ENCODE data around the gene LSAMP. TPM values are rescaled to one million over a fixed set of nuclear protein-coding genes. Genes with fewer than 3 reads are reported as not detected.
"Not testable (repeated sequence)": the region's sequence is repeated elsewhere in the genome, so short reads cannot be mapped to it uniquely, and the experiment has no call there.

LSAMP gene
- total RNA-seq, 1 donor from 2014 or later, result not detected

DNA sequence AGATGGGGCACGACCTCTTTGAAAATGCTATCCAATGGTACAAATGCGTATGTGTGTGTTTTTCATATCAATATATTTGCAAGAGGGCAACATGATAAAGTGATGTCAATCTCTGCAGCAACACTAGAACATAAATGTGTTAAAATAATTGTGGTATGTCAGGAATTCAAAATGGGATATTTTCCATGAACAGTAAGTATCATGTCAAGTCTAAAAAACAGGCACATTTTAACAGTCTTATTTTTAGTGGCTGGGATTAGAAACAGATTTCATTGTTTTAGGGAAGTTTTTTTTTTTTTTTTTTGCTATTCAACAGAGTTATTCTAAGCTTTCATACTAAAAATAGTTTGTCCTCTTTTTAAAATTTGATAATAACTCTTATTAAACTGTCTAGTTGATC lies 612.2 kb downstream of the LSAMP start:
- no peak for DNase-seq

DNA sequence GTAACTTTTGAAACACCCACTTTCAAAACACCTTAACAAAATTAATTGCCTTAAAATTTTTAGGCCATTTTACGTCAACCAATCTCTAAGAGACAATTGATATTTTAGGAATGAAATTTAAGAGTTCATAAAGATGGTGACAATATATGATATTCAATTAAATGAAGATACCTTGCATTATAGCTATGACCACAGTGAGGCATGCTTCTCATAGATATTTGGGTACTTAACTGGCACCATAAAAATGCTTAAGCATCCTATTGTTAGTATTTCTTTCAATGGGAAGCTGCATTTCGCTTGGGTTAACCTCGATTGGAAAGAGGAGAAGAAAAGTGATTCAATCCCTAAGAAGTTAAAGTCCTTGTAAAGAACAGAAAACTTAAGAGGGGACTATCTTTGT lies 613.0 kb downstream of the LSAMP start:
- DNase-seq, result no peak

DNA sequence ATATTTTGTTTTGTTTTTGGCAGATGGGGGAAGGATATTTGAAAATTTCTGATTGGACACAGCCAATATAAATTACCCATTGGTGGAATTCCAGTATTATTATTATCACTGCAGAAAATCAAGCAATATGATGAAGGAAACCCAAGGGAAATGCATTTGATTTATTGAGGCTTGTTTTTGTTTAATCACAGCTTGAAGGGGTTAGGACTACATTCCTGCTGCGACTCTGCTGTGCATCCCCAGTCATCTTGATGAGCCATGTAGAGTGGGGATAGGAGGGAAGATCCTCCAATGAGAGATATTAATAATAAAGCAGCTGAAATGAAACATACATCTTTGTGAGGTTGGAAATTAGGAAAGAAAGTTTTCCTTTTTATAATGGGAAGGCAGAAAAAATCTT lies 613.4 kb downstream of the LSAMP start:
- no peak for DNase-seq

DNA sequence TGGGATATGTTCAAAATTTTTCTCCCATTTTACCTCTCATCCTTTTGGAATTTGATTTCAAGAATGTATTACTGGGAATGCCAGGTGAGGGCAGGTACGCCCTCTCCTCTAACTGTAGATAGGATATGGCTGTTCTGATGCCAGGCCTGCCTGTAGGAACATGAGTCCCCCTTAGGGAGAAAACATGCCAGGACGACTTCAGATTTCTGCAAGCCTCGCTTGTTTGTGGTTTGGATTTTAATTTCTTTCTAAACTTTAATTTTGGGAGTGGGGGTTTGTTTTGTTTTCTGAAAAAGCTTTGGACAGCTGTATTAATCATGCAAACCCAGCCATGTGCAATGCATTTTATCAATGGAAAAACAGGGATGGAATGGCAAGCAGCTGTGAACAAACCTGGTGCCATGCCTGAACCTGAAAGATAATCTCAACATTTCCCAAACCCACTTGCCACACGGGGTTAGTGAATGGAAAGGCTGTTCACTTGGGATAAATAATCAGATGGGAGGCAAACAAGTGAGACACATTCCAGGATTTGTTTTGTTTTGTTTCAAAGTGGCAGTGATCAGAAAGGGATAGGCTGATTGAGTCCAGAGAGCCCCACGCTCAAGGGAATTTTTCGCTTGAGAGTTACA lies 614.4 kb downstream of the LSAMP start:
- no peak for DNase-seq

DNA sequence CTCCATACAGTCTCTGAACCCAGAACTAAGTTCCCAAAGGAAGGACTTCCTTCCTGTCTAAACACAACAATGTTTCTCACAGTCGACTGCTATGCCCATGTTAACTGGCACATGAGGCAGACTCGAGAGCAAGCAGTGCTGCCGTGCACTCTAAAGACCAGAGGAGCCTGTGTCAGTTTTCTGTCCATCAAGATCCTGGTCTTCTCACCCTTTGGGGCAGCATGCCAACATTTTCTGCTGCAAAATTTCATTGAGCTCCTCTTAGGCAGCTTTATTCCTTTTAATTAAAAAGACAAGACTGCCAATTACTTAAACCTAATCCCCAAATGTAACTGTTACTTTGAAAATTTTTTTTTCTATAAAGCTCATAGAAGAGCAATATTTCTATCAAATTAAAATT lies 616.9 kb downstream of the LSAMP start:
- no peak for DNase-seq

DNA sequence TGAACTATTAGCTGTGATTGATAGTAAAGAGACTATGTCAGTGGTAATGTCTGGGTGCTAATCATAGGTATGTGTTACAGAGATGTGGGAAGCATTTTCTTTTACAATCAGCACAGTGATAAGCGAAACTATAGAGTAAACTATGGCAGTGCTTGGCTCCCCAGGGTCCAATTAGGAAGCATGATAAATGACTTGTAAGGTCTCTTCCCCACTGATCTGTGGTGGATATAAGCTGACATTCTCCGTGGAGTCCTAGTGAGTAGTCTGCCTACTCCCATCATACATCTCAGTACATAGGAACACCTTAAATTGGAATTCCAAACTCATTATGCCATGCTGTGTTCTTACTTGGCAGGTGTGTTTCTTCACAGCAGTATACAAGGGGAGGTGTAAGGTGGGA lies 617.8 kb downstream of the LSAMP start:
- DNase-seq, result no peak

DNA sequence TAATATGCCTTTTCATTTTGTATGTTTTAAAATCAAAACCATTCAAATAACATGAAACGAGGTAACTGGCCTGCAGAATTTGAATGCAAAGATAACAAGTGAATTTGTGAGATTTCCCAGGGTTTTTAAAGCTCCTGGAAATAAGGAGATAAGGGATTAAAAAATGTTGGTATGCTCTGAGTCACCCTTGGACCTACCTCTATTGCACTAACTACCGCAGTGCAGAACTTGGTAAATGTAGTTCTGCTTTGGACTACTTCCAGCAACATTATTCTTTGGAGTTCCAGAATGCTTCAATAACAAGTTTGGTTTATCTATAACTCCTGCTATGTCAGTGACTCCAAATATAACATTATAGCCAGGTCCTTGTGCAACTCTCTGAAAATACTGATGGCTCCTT lies 620.2 kb downstream of the LSAMP start:
- DNase-seq, result no peak

DNA sequence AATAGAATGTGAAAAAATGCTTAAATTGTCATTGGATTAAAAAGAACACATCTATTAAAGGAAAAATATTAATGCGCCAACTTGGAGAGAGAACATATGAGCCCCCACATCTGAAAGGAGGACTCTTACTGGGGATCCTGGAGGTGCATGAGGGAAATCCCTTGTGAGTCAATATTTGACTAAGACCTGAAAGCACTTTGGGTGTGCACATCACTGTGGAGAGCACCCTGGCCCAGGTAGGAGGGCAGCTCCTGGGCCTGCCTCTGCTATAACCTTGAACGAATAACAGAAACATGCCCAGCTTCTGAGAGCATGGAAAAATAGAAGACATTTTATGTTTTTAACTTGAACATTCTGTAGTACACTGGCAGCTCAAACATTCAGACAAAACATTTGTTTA lies 622.2 kb downstream of the LSAMP start:
- no peak for DNase-seq

DNA sequence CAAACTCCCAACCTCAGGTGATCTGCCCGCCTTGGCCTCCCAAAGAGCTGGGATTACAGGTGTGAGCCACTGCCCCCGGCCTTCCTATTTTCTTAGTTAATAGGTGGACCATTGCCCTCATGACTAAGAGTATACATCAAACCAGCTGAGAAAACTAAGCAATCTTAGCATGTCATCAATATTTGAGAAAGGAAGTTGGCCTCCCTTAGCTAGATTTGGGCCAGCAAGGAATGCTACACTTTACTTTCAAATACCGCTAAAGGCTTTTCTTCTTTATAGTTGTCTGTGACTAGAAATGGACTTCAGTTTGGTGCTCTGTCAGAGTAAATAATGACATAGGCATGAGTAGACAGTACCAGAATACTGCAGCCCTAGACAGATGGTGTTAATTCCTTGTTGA lies 622.7 kb downstream of the LSAMP start:
- no peak for DNase-seq

DNA sequence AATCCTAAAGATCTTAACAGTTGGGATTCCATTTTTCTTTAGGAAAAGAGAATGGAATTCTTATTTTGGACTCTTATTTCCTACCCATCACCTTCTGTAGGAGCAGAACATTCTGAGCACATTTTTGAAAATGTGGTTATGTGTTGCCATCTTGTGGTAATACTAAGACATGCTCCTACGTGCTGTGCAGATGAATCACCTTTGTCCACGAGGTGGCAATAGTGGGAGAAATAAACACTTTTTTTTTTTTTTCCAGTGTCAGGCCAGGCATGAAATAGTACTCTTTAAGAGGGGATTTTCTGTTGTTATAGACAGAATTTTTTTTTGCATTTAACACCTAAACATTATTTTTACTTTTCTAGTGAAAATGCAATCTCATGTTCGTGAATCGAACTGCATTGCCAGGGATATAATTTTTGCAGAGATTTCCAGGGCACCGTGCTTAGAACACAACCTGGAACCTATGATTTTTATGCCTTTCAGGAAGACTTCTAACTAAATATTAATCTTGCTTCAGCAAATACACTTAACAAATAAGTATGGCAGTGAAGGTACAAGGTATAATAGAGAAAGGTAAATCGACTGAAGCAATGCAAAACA lies 625.4 kb downstream of the LSAMP start:
- peak; percentile 87 for DNase-seq

DNA sequence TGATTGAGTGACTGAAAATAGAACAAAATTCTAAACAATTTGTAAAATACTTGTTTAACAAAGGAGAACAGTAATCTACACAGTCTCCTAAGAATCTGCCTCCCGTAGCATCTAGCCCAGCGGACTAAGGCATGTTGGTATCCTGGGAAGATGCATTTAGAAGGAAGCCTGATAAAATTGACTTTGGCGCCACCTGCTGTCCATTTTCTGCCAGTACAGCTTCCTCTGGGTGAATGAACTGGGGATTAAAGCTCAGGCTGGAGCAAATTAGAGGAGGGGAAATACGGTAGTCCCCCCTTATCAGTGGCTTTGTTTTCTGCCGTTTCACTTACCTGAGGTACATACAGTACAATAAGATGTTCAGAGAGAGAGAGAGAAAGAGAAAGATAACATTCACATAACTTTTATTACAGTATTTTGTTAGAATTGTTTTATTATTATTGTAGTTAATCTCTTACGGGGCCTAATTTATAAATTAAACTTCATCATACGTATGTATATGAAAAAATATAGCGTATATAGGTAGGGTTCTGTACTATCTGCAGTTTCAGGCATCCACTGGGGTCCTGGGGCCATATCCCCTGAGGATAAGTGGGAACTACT lies 630.4 kb downstream of the LSAMP start:
- peak; percentile 77 for DNase-seq

DNA sequence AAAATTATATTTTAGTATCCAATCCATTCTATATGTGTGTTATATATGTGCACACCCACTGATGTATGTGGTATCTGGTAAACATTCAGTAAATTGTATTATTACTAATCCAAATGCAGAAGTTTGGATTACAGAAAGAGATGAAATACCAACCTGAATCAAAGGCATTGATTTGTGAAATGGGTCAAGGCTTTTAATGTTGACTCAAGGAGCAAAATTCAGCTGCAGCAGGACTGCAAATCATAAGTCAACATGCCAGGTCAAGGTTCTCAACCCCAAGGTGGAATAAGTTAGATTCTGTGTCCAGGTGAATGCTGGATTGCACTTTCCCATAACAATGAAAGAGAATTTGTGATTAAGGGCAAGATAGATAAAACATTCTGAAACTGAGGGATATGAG lies 631.3 kb downstream of the LSAMP start:
- DNase-seq, result no peak

DNA sequence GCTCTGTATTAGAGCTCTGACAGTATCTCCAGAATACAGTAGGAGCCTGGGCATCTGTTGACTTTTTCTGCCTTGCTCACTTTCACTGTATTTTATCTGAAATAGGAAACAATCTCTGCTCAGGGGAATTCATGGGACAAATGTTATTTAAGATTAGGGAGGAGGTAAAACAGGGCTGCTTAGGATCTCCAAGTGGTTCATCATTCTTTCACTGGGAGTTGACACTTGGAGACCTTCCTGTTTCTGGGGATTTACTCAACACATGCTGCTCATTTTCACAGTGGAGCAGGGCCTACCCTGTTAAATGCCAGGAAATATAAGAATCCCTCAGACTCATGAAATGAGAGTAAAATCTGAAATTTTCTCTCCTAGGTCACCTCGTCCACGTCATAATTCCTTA lies 636.5 kb downstream of the LSAMP start:
- no peak for DNase-seq

DNA sequence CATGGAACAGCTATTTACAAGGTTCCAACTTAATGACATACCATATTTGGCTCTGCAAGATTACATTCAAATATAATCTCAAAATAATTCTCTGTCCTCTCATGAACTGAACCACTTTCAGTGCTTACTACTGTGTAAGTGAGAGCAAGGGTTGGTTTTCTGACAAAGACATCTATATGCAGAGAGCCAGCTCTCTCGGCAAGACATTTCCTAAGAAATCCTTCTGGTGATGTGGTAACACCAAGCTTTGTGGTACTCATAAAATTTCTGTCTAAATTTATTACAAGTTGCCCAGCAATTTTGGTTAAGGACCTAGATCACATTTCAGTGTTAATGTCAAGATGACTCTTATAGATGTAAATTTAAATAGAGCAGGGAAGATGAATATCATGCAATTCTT lies 637.0 kb downstream of the LSAMP start:
- no peak for DNase-seq

DNA sequence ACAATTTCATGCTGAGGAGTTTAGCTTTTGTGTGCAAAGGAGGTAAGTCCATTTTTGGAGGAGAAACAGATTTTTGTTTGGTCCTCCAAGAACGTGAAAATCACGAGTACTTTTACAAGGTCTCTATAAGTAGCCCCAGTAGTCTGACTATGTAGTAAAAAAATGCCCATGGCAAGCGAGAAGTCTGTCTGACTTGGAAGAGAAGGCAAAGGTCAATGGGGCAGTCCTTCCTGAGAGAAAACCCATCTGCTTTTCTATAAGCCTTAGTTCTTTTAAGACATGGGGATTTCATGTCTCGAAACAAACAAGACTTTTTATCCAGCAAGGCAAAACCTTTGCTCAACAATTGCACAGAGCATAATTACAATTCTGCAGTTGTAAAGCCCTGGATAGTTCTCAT lies 638.8 kb downstream of the LSAMP start:
- no peak for DNase-seq

DNA sequence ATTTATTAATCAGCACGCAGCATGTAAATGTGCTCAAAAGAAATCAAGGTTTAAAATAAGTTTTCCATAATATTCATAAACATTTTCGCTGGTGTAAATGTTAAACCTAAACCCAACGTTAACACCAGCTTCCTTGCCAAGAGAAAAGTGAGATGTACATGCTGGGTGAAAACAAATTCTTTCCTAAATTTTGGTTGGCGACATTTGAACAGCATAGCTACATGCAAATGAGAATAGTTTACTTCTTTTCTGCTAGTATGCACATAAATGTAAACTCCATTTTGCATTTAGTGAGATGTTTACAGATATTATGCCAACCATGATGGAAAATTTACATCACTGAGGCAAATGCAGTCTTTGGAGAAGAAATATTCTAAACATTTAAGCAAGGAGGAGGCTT lies 639.8 kb downstream of the LSAMP start:
- no peak for DNase-seq

DNA sequence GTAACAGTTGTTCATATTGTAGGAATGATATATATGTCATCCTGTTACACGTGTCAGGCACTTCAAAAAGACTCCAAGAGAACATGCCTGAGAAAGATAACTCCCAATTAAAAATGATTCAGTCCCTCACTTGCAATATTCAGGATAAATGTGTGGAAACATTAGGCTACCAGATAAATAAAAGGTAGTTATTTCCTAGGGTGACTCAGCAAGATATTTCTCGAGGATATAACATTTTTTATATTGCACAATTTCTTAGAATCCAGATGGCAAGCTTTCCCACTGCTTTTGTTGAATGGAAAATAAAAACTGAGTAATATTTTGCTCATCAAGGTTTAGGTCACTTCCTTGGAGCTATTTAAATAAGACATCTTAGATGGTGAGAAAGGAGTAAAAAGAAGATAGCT lies 640.6 kb downstream of the LSAMP start:
- no peak for DNase-seq

DNA sequence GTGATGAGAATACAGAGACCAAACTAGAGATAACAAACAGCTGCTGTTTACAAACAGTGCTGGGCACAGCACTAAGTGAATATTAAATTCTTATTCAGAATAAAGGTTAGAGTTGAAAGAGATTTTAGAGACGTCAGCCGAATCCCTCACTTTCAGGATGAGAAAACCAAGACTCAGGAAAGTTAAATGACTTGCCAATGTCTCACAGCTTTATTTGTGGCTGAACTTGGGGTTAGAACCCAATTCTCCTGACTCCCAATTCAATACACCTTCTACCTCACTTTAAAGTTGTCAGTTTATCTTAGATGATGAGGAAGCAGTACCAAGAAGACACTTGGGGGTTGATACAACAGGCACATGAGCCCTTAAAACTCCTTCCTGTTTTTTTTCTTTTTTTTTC lies 641.1 kb downstream of the LSAMP start:
- DNase-seq, result no peak

DNA sequence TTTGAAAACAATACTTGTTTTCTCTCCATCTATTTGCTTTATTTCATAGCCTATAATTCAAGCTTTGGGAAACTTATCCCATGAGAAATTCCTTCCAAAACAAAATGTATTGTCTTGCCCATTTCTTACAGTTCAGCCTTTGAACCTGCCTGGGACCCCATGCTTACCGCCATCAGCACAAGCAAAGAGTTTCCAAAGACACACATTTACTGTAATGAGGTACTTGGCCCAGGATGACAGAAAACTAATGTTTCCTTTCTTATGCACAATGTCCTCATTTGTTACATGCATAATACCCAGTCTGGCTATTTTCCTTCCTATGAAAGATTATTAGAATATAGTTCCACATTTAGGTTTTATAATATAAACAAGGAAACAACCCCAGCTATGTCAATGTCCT lies 641.6 kb downstream of the LSAMP start:
- no peak for DNase-seq

DNA sequence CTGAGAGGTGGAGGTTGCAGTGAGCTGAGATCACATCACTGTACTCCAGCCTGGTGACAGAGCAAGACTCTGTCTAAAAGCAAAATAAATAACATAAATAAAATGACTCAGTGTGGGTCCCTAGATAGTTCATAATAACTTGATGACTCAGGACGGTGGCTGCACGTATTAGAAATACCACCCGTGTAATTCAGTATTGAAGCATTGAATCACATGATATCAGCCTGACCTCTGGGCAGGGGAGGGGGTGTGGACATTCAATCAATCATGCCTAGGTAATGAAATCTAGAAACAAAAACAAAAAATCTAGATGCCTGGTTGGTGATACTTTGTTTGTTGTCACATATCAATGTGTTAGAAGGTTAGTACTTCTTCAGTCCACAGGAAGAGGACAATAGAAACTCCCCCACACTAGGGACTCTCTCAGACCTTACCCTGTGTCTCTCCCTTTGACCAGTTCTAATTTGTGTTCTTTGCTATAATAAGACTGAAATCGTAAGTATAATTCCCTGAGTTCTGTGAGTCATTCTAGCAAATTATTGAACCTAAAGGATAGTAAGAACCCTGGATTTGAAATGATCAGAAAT lies 644.7 kb downstream of the LSAMP start:
- no peak for DNase-seq

DNA sequence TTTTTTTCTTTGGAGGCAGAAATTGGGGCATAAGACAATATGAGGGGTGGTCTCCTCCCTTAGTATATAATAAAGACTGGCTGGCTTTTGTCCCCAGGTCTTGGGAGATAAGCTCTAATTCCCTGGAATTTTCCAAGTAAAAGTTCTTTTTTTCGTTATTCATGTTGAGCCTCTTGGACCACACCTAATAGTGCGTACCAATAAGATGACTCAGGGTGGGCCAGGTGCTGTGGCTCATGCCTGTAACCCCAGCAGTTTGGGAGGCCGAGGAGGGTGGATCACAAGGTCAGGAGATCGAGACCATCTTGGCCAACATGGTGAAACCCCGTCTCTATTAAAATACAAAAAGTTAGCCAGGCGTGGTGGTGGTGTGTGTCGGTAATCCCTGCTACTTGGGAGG lies 645.2 kb downstream of the LSAMP start:
- DNase-seq, result not testable (repeated sequence)

DNA sequence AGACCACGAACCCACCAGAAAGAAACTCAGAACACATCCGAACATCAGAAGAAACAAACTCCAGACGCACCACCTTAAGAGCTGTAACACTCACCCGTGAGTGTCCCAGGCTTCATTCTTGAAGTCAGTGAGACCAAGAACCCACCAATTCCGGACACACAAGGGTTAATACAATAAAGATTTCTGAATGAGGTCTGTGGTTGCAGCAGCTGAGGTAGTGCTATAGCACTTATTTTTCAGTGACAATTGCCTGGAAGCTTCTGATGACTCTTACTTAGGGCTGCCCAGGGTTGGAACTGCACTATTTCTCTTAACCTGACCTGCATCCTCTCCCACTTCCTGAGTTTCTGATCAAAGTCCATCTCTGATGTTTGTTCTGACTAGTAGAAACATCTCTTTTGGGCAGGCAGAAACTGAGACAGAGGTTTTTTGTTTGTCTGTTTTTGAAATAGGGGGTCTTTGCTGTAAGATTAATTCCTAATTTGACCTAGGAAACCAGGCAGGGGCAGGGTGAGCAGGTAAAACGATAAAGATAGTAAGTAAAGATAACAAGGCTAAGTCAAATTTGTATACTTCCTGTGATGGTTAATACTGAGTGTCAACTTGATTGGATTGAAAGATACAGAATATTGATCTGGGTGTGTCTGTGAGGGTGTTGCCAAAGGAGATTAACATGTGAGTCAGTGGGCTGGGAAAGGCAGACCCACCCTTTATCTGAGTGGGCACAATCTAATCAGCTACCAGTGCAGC lies 652.9 kb downstream of the LSAMP start:
- no peak for DNase-seq

All from dermis blood vessel endothelial cell (primary cell).